RWPE2 (cell line): ENCODE results near the gene FGF3.

Experiments used
- ATAC-seq: fragments of 200-7000 bp; cut with Tn5 transposase; 3 replicates; pipeline ENCODE4 v1.9.1; 2021; ENCODE audit warnings: low read depth
- DNase-seq: peaks from one replicate; pipeline ENCODE4 v3.0.0-alpha.2; 2020; ENCODE audit warnings: low spot score
- H3K27ac ChIP-seq: fragments of 450-650 bp; 2 replicates; pipeline ENCODE4 v1.5.1; 2017; ENCODE audit warnings: mild to moderate bottlenecking; ENCODE audit not compliant: poor library complexity, severe bottlenecking
- H3K27me3 ChIP-seq: fragments of 250-450 bp; sonication (Bioruptor Pico); 2 replicates; pipeline ENCODE4 v1.5.1; 2021; ENCODE audit warnings: mild to moderate bottlenecking, moderate library complexity; ENCODE audit not compliant: insufficient read depth, poor library complexity, severe bottlenecking
- H3K36me3 ChIP-seq: fragments of 250-450 bp; sonication (Bioruptor Pico); 2 replicates; pipeline ENCODE4 v1.5.1; 2020; ENCODE audit warnings: low read depth, mild to moderate bottlenecking, moderate library complexity
- H3K4me1 ChIP-seq: fragments of 250-450 bp; sonication (Bioruptor Pico); 2 replicates; pipeline ENCODE4 v1.5.1; 2021; ENCODE audit warnings: mild to moderate bottlenecking, moderate library complexity; ENCODE audit not compliant: insufficient read depth, poor library complexity, severe bottlenecking
- H3K4me3 ChIP-seq: fragments of 250-450 bp; sonication (Bioruptor Pico); 2 replicates; pipeline ENCODE4 v1.5.1; 2021; ENCODE audit warnings: mild to moderate bottlenecking, moderate library complexity; ENCODE audit not compliant: severe bottlenecking
- H3K9me3 ChIP-seq: fragments of 250-450 bp; sonication (Bioruptor Pico); 2 replicates; pipeline ENCODE4 v1.5.1; 2021; ENCODE audit warnings: mild to moderate bottlenecking, moderate library complexity; ENCODE audit not compliant: severe bottlenecking
- TF ChIP-seq, protein P1 (sequence below): fragments of 450-650 bp; IDR thresholded peaks from one replicate; pipeline ENCODE4 v1.5.1; 2017; ENCODE audit warnings: mild to moderate bottlenecking, moderate library complexity; ENCODE audit not compliant: poor library complexity, severe bottlenecking

The FGF3 gene

DNA sequence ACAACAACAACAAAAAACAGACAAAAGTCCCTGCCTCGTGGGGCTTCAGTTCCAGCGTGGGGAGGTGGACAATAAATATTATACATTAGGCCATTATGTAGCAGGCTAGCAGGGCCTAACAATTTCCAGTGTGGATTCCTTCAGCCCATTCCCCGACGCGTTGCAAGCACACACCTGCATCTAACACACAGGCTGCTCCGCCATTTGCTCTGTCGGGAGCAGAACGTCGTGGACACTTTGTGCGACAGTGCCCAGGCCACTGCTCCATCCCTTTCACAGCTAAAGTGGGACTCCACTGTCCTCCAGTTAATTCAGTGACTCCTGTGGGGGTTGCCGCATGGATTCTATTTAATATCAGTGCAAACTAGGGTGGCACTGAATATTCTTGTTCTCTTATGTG, 10.9 kb upstream of the FGF3 start:
- no peaks in the 10 kb centered on the region for H3K27me3 ChIP-seq
- no peak overlapping the region for H3K4me3 ChIP-seq
- peaks cover 3% of the 10 kb centered on the region for H3K4me1 ChIP-seq
- DNase-seq (no peak), ATAC-seq (no peak)
- no peaks in the 10 kb centered on the region for H3K36me3 ChIP-seq
- no peak overlapping the region for H3K27ac ChIP-seq
- TF ChIP-seq, protein P1, sequence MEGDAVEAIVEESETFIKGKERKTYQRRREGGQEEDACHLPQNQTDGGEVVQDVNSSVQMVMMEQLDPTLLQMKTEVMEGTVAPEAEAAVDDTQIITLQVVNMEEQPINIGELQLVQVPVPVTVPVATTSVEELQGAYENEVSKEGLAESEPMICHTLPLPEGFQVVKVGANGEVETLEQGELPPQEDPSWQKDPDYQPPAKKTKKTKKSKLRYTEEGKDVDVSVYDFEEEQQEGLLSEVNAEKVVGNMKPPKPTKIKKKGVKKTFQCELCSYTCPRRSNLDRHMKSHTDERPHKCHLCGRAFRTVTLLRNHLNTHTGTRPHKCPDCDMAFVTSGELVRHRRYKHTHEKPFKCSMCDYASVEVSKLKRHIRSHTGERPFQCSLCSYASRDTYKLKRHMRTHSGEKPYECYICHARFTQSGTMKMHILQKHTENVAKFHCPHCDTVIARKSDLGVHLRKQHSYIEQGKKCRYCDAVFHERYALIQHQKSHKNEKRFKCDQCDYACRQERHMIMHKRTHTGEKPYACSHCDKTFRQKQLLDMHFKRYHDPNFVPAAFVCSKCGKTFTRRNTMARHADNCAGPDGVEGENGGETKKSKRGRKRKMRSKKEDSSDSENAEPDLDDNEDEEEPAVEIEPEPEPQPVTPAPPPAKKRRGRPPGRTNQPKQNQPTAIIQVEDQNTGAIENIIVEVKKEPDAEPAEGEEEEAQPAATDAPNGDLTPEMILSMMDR: no peak
- no peaks in the 10 kb centered on the region for H3K9me3 ChIP-seq

DNA sequence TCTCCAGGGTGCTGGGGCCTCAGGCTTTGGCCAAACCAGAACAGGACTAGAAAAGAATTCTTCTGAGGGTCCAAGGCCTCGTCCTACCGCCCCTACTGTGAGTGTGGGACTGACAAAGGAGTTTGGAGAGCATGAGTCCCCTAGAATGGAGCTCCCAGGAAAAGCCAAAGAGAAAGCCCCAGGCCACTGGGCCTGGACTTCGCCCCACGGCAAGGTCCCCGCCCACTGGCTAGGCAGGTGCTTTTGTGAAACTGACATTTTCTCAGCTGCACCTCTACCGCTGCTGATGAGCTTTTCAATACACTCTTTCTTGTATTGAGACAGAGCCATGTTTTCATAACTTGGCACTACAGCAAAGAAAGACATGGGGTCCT, 9.7 kb upstream of the FGF3 start:
- H3K36me3 ChIP-seq: no peaks in the 10 kb centered on the region
- H3K27ac ChIP-seq: no peak overlapping the region
- no peaks in the 10 kb centered on the region for H3K27me3 ChIP-seq
- H3K4me3 ChIP-seq: no peak overlapping the region
- ATAC-seq (no peak), DNase-seq (no peak)
- no peaks in the 10 kb centered on the region for H3K9me3 ChIP-seq
- TF ChIP-seq, protein P1: no peak
- H3K4me1 ChIP-seq: peaks cover 3% of the 10 kb centered on the region

- H3K36me3 ChIP-seq: no peaks in the 10 kb centered on the region
- H3K4me3 ChIP-seq: no peak overlapping the region
- DNase-seq: no peak
- H3K9me3 ChIP-seq: no peaks in the 10 kb centered on the region
- ATAC-seq: no peak
- no peak overlapping the region for H3K27ac ChIP-seq
- H3K4me1 ChIP-seq: peaks cover 3% of the 10 kb centered on the region
- TF ChIP-seq, protein P1: no peak
- H3K27me3 ChIP-seq: no peaks in the 10 kb centered on the region
Observed at GRCh38 chr11:69828276-69828970, 9.2 kb upstream of the FGF3 start.

DNA sequence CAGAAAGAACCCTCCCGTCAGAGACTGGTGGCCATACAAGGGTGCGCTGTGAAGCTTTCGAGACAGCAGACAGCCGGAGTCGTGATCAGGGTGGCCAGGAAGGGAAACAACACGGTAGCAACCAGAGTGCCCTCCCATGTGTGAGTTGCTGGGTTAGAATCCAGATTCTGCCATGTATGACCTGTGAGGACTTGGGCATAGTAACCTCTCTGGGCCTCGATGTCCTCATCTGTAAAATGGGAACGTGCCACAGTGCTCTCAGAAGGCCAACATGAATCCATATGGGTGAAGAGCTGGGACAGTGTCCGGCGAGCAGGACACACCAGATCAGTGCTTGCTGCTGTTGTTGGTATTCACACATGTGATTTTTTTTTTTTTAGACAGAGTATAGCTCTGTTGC, 7.6 kb upstream of the FGF3 start:
- no peaks in the 10 kb centered on the region for H3K36me3 ChIP-seq
- peaks cover 3% of the 10 kb centered on the region for H3K4me1 ChIP-seq
- no peaks in the 10 kb centered on the region for H3K9me3 ChIP-seq
- H3K4me3 ChIP-seq: no peak overlapping the region
- H3K27ac ChIP-seq: no peak overlapping the region
- peaks cover 3% of the 10 kb centered on the region for H3K27me3 ChIP-seq
- no peak for ATAC-seq
- DNase-seq: no peak
- TF ChIP-seq, protein P1: no peak

- DNase-seq (no peak), ATAC-seq (no peak)
- Histone ChIP-seq H3K27me3 (peaks cover 12% of the 10 kb centered on the region), H3K4me3 (no peak overlapping the region), H3K9me3 (no peaks in the 10 kb centered on the region), H3K27ac (no peak overlapping the region), H3K36me3 (no peaks in the 10 kb centered on the region), H3K4me1 (peaks cover 3% of the 10 kb centered on the region)
- TF ChIP-seq, protein P1: no peak
Observed at GRCh38 chr11:69825941-69826340, 6.7 kb upstream of the FGF3 start.
